Stimulated activated CD4-positive, alpha-beta T cell treated with anti-CD3 and anti-CD28 coated beads, Interleukin-2, amount 100 ng/mL, for 24 hours (primary cell): ENCODE data around the gene KCTD3.

Experiments
- DNase-seq, 2 donors: peaks; one replicate each; pipeline ENCODE4 v3.0.0-alpha.2; 2020

Gene KCTD3

GRCh38 chr1:215566556-215567490 is at the start of gene KCTD3:
KCTD3 (plus strand) TSS chr1:215567304; CDS start chr1:215567686, 382 bp downstream.
- DNase-seq: peak; percentile 43 to 63

DNA sequence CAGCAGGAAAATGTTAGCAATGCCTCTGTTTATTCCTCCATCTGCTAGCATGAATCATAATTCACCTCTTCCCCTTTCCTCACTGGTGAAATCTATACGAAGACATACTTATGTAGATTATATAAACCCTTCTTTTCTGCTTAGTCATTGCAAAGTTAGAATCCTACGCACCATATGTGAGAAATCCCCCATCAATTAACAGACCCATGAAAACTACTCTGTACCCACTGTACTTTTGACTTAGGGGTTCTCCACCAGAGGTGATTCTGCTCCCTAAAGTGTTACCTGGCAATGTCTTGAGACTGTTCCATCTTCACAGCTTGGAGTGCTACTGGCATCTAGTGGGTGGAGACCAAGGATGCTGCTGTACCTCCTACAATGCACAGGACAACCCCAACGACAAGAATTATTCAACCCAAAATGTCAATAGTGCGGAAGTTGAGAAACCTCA is 49.6 kb upstream of the KCTD3 start:
- DNase-seq: no peak

GRCh38 chr1:215518594-215518993 is 48.5 kb upstream of the KCTD3 start:
- no peak for DNase-seq

GRCh38 chr1:215521279-215521678 is 45.8 kb upstream of the KCTD3 start:
- DNase-seq: no peak

DNA sequence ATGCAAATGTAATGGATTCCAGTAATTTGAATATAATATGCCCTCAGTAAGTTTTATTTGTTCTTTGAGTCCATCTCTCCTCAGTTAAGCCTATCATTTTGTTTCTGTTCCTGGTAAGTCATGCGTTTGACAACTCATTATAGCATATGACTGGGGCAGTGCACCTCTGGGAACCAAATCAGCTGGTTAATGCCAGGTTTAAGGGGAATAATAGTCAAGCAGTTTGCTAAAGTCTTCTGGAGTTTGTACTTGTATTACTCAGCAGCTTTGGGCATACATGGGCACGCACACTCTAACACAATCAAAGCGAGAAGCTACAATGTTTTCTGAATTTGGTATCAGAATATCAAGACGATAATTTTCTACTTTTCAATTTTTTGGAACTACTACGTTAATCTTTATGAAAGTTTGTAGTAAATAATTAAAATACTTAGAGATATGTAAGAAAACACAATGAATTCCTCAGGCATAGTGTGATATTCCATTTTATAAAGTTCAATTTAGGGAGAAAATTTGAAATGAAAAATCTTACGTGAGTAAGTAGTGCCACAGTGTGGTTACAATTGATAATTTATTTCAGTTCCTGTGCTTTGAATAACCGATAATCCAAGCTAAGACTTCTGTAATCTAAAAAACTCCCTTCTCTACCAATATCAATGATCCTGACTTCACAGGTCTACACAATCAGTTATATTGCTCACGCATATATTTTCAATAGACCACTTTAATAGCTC is 43.8 kb upstream of the KCTD3 start:
- DNase-seq: no peak

- DNase-seq: no peak
Measured at GRCh38 chr1:215523906-215524305, 43.2 kb upstream of the KCTD3 start.

DNA sequence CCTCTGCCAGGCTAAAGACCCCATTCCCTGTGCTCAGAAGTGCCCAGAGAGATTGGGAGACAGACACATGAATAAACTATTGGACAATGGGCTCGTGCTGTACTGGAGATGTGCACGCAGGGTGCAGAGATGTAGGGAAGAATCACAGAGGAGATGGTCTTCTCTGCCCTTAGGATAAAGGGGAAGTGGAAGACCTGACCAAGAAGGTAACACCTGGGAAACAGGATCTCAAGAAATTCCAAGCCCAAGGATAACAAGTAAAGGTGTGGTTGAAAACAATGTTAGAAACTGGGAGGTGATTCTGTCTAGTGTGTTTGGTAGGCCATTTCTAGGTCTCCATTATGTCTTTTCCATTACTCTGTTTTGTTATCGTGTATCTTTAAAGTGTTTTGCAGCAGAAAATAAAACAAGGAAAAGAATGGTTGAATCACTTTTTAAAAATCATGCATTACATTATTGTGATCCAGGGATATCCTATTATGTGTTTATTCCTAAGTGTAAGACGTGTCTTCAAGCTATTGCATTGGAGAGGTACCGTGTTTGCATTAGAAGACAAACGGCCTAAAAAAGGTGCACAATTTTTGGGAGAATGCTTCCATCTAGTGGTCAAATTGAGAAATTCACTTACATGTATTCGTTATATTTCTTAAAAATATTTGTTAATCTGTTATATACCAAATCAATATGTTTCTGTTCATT is 40.8 kb upstream of the KCTD3 start:
- DNase-seq: no peak

GRCh38 chr1:215526846-215527151 is 40.3 kb upstream of the KCTD3 start:
- no peak for DNase-seq

DNA sequence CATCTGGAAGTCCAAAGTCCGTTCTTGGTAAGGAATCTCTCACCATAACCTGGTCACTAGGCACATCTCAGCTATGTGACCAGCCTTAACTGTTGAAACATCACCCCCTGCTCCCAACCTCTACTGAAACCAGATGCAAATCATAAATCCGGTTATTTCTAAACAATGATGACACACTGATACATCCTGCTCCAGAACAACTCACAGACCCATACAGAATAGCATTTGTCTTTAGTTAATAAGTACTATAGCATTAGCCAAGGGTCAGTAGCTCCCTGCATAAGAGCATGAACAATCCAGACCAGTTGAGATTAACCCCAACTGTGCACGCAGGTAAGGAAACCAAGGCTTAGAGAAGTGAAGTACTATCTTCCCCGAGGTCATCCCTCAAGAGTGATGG is 38.0 kb upstream of the KCTD3 start:
- no peak for DNase-seq

DNA sequence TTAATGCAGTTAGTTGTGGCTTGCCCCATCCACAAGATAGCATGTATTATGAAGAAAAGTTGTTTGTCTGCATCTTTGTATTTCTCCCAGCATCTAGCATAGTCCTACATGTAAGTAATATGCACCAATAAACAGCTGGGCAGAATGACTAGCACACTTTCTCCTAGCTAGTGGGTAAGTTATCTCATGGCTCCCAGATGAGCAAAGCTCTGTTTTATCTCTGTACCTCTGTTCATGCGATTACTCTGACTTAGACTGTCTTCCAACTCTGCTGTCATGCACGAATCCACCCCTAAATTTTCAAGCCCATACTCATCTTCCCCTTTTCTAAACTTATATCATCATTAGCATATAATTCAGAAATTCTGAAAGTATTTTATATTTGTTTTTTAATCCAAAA is 37.5 kb upstream of the KCTD3 start:
- no peak for DNase-seq

DNA sequence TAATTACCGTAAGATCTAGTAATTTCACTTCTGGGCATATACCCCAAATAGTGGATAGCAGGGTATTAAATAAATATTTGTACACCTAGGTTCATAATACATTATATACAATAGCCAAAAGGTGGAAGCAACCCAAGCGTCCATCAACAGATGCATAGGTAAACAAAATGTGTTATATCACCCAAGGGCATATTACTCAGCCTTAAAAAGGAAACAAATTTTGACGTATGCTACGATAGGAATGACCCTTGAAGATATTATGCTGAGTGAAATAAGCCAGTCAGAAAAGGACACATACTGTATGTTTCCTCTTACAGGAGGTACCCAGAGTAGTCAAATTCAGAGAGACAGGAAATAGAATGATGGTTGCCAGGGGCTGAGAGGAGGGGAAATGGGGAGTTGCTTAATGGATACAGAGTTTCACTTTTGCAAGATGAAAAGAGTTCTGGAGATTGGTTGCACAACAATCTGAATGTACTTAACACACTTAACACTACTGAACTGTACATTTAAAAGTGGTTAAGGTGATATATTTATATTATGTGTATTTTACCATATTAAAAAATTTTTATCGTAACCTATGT is 36.6 kb upstream of the KCTD3 start:
- DNase-seq: no peak

GRCh38 chr1:215539803-215540570 is 27.1 kb upstream of the KCTD3 start:
- DNase-seq: no peak

GRCh38 chr1:215542301-215542700 is 24.8 kb upstream of the KCTD3 start:
- DNase-seq: no peak

GRCh38 chr1:215543191-215543606 is 23.9 kb upstream of the KCTD3 start:
- no peak for DNase-seq

DNA sequence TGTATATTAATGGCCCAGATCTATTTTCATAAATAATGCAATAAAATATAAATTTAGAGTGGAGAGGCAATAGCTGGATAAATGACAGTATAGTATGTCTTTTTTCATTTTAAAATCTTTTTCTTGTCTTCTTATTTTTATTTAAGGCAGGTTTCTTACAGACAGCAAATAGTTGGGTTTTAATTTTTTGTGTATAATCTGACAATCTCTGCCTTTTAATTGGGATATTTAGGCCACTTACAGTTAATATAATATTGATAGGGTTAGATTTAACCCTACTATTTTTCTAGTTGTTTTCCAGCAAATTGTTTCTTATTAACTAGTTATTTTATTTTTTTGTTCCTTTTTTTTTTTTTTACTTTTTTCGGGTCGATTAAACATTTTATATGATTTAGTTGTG is 23.3 kb upstream of the KCTD3 start:
- no peak for DNase-seq

- DNase-seq: no peak
Measured at GRCh38 chr1:215544566-215544965, 22.5 kb upstream of the KCTD3 start.

GRCh38 chr1:215545096-215545495 is 22.0 kb upstream of the KCTD3 start:
- no peak for DNase-seq

DNA sequence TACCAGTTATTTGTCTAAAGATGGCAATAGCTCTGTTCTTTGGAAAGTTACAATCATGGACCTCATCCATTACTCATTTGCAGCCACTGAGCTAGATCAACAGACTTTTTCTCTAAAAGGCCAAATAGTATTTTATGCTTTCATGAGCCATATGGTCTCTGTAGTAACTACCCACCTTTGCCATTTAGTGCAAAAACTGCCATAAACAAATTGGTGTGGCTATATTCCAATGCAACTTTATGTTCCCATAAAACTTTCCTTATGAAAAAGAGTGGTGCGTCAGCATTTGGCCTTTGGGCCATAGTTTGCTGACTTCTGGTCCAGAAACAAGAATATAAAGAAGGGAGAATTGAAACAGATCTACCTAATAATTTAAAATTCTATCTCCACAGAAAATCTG is 20.1 kb upstream of the KCTD3 start:
- no peak for DNase-seq

DNA sequence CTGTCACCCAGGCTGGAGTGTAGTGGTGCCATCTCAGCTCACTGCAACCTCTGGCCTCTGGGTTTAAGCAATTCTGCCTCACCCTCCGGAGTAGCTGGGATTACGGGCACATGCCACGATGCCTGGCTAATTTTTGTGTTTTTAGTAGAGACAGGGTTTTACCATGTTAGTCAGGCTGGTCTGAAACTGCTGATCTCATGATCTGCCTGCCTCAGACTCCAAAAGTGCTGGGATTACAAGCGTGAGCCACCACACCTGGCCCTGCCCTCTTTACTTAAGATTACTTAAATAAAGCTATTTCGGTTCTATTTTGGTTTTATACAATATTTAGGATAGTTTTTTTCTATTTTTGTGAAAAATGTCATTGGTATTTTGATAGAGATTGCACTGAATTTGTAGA is 15.3 kb upstream of the KCTD3 start:
- DNase-seq: no peak

GRCh38 chr1:215554865-215555264 is 12.2 kb upstream of the KCTD3 start:
- DNase-seq: no peak

DNA sequence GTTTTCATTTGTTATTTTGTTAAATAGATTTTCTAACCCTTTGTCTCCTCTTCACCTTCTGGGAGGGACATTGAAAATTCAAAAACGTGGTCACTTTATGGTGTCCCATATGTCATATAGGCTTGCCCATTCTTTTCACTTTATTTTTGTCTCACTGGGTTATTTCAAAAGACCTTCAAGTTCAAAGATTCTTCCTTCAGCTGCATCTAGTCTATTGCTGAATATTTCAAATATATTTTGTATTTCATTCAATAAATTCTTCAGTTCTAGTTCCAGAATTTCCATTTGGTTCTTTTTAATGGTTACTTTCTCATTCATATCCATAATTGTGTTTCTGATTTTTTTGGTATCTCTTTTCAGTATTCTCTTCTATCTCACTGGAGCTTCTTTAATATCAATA is 11.6 kb upstream of the KCTD3 start:
- no peak for DNase-seq

- DNase-seq: no peak
Measured at GRCh38 chr1:215556996-215557395, 10.1 kb upstream of the KCTD3 start.
